Endothelial cell of umbilical vein (primary cell): Measurements from ENCODE around the gene ODF2L.
"Not testable (repeated sequence)": the region's sequence is repeated elsewhere in the genome, so short reads cannot be mapped to it uniquely, and the experiment has no call there.

Experiments
- EZH2 ChIP-seq: IDR thresholded peaks from 2 replicates; pipeline ENCODE4 v1.6.1; 2012; ENCODE audit warnings: borderline replicate concordance, low read depth, mild to moderate bottlenecking, moderate library complexity, low read length, inconsistent platforms; ENCODE audit not compliant: severe bottlenecking
- JUN ChIP-seq: IDR thresholded peaks from 2 replicates; pipeline ENCODE4 v1.6.1; 2011; ENCODE audit warnings: borderline replicate concordance, low read depth; ENCODE audit not compliant: insufficient read length, insufficient read depth
- POLR2A ChIP-seq: IDR thresholded peaks from 2 replicates; pipeline ENCODE4 v1.6.1; 2012; ENCODE audit warnings: low read depth, mild to moderate bottlenecking, control low read depth, low read length
- POLR2AphosphoS5 ChIP-seq: IDR thresholded peaks from 2 replicates; pipeline ENCODE4 v1.6.1; 2012; ENCODE audit warnings: low read depth, mild to moderate bottlenecking, control low read depth, low read length, moderate library complexity; ENCODE audit not compliant: insufficient read depth
- TF ChIP-seq, protein P1 (sequence below), 2 donors: IDR thresholded peaks; 1 replicate in 1 of 2; 2 replicates in 1 of 2; pipeline ENCODE4 v1.5.1; 2011; ENCODE audit warnings: low read length in 2 of 2, mild to moderate bottlenecking in 2 of 2, moderate library complexity in 2 of 2, control low read depth in 1 of 2, inconsistent platforms in 1 of 2, low read depth in 1 of 2; ENCODE audit not compliant: insufficient read depth in 1 of 2; ENCODE audit errors: extremely low read depth in 1 of 2

DNA sequence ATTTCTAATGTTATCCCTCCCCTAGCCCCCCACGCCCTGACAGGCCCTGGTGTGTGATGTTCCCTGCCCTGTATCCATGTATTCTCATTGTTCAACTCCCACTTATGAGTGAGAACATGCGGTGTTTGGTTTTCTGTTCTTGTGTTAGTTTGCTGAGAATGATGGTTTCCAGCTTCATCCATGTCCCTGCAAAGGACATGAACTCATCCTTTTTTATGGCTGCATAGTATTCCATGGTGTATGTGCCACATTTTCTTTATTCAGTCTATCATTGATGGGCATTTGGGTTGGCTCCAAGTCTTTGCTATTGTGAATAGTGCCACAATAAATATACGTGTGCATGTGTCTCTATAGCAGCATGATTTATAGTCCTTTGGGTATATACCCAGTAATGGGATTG, 45.9 kb downstream of the ODF2L start:
- TF ChIP-seq, protein P1, sequence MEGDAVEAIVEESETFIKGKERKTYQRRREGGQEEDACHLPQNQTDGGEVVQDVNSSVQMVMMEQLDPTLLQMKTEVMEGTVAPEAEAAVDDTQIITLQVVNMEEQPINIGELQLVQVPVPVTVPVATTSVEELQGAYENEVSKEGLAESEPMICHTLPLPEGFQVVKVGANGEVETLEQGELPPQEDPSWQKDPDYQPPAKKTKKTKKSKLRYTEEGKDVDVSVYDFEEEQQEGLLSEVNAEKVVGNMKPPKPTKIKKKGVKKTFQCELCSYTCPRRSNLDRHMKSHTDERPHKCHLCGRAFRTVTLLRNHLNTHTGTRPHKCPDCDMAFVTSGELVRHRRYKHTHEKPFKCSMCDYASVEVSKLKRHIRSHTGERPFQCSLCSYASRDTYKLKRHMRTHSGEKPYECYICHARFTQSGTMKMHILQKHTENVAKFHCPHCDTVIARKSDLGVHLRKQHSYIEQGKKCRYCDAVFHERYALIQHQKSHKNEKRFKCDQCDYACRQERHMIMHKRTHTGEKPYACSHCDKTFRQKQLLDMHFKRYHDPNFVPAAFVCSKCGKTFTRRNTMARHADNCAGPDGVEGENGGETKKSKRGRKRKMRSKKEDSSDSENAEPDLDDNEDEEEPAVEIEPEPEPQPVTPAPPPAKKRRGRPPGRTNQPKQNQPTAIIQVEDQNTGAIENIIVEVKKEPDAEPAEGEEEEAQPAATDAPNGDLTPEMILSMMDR (IDR thresholded peaks at IDR 0.05; ENCODE audit: extremely low read depth in 1 of 2, insufficient read depth in 1 of 2, low read depth in 1 of 2, low read length in 2 of 2) = not testable (repeated sequence)
- not testable (repeated sequence) for TF ChIP-seq POLR2AphosphoS5, POLR2A, JUN, EZH2
